GM19324 (cell line): ENCODE results near the gene S1PR4.
"Not testable (repeated sequence)": the region's sequence is repeated elsewhere in the genome, so short reads cannot be mapped to it uniquely, and the experiment has no call there.

Experiments
- ATAC-seq: cut with Tn5 transposase; IDR thresholded peaks from one replicate; pipeline ENCODE4 v1.9.1; 2021; ENCODE audit warnings: mild to moderate bottlenecking, moderate library complexity; ENCODE audit not compliant: unreplicated experiment, low FRiP score

S1PR4 gene

DNA sequence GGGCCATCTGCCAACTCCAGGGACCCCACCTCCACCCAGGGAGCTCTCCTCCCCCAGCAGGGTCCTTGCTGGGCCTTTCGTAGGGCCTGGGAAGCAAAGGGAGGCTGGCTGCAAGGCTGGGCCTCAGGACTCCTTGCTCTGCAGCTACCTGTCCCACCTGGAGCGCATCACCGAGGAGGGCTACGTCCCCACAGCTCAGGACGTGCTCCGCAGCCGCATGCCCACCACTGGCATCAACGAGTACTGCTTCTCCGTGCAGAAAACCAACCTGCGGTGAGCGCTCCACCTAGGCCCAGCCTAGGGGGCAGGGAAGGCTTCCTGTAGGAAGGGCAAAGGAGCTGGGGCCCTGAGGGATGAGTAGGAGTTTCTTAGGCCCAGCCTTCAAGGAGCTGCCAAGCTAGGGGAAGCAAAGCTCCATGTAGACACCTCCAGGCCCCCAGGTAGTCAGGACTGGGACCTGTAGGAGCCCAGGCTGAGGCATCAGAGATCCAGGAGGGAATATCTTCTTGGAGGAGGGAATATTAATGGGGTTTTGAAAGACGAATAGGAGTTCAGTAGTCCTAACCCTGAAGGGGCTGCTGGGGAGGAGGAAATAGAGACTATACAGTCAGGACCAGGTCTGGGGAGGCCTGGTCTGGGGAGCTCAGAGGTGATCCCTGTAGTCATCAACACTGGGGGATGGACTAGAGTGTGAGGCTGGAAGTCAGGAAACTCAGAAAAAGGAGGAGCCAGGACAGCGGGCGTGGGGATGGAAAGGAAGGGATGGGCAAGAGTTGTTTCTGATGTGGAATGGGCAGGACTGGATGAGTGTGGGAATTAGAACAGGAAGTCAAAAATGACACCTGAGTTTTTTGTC, 26.8 kb upstream of the S1PR4 start:
- no peak for ATAC-seq

DNA sequence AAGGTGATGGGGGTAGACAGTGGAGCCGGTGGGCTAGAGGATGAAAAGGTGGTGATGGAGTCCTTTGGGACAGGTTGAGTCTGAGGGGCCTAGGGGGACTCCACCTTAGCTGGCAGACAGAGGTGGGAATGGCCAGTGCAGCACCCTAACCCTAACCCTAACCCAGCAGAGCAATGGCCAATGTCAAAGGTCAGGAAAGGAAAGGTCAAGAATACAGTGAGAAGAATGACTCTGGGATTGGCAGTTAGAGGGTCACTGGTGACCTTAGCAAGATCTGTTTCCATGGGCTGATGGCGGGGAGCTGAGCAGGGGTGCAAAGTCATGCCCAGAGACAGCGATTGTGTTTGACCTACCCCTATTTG, 26.2 kb upstream of the S1PR4 start:
- no peak for ATAC-seq

DNA sequence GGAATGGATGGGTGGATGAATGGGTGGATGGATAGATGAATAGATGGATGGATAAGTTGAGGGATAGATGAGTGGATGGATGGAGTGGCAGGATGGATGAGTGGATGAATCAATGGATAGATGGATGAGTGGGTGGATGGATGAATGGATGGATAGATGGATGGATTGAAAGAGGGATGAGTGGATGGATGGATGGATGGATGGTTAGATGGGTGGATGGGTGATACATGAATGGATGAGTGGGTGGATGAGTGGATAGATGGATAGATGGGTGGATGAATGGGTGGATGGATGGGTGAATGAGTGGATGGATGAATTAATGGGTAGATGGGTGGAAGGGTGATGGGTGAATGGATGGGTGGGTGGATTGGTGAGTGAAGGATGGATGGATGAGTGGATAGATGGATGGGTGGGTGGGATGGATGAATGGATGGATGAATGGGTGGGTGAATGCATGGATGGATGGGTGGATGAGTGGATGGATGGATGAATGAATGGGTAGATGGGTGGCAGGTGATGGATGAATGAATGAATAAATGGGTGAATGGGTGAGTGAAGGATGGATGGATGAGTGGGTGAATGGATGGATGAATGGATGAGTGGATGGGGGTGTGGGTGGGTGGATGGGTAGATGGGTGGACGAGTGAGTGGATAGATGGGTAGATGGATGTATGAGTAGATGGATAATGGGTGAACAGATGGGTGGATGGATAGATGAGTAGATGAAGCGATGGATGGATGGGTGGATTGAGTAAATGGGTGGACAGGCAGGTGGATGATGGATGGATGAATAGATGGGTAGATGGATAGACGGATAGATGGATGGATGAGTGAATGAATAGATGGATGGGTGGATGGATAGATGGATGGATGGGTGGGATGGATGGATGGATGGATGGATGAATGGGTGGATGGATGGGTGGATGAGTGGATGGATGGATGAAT, 25.0 kb upstream of the S1PR4 start:
- no peak for ATAC-seq

DNA sequence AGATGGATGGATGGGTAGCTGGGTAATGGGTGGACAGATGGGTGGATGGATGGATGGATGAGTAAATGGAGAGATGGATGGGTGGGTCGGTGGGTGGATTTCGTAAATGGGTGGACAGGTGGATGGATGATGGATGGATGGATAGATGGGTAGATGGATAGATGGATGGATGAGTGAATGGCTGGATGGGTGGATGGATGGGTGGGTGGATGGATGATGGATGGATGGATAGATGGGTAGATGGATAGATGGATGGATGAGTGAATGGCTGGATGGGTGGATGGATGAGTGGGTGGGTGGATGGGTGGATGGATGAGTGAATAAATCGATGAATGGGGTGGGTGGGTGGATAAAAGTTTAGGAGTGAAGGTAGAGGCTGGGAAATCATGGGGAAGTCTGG, 24.1 kb upstream of the S1PR4 start:
- not testable (repeated sequence) for ATAC-seq

DNA sequence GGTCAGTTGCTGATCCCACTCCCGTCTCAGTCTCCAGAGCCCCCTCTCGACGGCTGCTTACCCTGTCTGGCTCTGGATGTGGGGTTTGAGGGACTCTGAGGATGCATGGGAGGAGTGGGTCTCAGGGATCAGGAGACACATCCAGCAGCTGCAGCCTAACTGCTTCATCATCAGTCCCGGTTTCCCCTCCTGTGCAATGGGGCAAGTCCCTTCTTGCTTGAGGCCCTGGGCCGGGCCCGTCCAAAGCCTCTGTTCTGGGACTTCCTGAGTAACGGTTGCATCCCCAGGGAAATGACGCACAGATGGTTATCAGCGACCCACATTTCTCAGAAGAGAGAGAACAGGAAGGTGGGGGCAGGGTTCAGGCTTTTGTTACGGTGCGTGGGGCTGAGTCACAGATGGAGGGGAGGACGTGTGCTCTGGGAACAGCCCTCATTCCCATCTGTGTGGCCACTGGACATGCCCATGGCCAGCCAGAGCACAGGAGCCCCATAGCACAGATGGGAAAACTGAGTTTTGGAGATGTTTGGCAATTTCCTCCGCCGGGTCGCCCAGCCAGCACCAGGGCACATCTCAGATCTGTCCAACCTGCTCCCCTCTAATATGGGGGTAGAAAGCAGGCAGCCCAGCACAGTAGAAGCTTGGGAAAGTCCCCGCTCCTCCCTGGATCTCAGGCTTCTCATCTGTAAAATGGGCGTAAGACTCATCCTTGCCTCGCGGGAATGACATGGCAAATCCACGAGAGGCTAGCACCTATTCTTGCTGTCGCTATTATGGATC, 23.4 kb upstream of the S1PR4 start:
- ATAC-seq, result no peak

DNA sequence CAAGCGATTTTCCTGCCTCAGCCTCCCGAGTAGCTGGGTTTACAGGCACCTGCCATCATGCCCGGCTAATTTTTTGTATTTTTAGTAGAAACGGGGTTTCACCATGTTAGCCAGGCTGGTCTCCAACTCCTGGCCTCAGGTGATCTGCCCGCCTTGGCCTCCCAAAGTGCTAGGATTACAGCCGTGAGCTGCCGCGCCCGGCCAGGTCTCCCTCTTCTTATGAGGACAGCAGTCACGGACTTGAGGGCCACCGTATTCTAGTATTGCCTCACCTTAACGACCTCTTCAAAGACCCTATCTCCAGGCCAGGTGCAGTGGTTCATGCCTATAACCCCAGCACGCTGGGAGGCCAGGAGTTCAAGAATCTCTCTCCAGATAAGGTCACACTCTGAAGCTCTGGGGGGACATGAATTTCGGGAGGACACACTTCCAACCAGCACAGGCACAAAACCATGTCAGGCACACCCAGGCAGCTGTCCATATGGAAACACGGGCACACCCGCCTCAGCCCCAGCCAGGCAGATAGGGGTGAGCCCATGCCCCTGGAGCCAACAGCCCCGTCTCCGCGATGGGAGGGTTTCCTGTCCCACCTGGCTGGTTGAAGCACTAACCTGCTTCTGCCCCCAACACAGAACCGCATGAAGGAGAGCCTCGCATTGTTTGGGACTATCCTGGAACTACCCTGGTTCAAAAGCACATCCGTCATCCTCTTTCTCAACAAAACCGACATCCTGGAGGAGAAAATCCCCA, 21.3 kb upstream of the S1PR4 start:
- no peak for ATAC-seq

DNA sequence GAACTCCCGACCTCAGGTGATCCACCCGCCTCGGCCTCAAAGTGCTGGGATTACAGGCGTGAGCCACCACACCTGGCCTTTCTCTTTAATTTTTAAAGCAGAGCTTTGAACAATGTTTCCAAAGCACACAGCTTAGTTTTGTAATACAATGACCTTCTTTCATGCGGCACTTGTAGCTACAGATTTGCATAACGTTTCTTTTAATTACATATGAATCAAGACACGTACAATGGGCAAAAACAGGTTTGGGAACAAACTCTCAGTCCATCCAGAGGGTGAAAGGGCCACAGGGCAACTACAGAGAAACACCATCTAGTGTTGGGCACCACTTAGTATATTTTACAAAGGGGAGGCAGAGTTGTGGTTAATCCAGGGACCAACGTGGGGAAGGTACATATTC, 19.0 kb upstream of the S1PR4 start:
- ATAC-seq, result no peak

DNA sequence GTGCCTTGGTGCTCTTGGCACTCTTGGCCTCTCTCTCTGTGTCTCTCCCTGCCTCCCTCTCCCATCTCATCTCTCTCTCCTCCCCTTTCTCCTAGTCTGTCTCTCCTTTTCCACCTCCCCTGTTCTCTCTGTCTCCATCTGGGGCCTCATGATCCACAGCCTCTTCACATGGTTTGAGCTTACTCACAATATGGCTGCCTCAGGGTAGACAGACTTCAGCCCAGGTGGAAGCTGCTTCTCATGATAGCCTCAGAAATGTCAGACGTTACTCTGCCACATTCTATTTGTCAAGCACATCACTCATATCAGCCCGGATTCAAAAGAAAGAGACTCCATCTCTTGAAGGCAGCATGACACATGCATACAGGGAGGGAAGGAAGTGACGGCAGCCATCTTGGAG, 18.4 kb upstream of the S1PR4 start:
- ATAC-seq, result no peak

DNA sequence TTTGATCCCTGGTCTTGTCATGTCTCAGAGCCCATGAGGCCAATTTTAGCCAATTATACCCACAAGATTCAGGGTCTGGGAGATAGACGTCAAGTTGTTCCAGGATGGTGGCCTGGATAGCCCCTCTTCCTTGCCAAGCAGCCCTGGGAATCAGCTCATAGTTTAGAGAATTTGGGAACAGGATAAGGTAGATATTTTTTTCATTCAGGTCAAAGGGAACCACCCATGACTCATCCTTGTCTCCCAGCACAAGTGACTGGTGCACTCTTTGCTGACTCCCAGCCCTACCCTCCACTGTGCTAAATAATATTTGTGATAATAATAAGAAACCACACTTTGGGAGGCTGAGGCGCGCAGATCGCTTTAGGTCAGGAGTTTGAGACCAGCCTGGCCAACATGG, 17.1 kb upstream of the S1PR4 start:
- no peak for ATAC-seq

DNA sequence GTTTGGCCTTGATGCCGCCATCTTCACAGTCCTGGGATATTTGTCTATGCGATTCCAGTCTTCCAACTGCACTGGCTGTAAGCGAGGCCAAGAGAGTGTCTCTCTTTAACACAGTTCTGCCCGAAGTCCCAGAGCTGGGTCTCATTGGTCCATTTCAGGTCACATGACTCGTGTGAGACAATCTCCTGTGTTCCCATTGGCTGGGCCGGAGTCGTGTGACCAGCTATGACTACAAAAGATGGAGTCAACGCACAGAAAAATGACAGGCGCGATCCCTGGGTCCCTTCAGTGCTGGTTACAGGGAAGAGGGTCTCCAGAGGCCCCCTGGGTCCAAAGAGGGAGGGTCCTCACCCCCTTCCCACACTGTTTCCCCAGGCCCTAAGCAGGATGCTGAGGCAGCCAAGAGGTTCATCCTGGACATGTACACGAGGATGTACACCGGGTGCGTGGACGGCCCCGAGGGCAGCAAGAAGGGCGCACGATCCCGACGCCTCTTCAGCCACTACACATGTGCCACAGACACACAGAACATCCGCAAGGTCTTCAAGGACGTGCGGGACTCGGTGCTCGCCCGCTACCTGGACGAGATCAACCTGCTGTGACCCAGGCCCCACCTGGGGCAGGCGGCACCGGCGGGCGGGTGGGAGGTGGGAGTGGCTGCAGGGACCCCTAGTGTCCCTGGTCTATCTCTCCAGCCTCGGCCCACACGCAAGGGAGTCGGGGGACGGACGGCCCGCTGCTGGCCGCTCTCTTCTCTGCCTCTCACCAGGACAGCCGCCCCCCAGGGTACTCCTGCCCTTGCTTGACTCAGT, 15.9 kb upstream of the S1PR4 start:
- ATAC-seq, result no peak

DNA sequence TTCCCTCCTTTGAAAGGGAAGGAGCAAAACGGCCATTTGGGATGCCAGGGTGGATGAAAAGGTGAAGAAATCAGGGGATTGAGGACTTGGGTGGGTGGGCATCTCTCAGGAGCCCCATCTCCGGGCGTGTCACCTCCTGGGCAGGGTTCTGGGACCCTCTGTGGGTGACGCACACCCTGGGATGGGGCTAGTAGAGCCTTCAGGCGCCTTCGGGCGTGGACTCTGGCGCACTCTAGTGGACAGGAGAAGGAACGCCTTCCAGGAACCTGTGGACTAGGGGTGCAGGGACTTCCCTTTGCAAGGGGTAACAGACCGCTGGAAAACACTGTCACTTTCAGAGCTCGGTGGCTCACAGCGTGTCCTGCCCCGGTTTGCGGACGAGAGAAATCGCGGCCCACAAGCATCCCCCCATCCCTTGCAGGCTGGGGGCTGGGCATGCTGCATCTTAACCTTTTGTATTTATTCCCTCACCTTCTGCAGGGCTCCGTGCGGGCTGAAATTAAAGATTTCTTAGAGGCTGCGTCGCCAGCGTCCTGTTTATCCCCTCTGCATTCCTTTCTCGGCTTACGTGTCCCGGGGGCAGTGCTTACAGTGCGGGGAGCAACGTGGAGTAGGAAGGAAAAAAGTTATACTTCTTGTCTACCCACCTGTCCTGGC, 15.2 kb upstream of the S1PR4 start:
- ATAC-seq, result no peak

DNA sequence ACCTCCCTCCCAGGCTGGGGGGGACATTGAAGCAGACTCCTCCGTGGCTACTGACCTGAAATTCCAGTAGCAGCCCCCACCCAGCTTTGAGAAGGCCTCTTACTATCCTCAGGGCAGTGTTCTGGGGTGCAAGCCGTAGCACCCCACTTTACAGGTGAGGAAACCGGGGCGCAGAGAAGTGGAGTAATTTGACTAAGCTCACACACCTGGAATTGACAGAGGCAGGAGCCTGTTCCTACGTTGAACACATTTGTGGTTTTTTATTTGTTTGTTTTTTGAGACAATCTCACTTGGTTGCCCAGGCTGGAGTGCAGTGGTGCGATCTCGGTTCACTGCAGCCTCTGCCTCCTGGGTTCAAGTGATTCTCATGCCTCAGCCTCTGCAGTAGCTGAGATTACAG, 14.6 kb upstream of the S1PR4 start:
- ATAC-seq, result no peak

DNA sequence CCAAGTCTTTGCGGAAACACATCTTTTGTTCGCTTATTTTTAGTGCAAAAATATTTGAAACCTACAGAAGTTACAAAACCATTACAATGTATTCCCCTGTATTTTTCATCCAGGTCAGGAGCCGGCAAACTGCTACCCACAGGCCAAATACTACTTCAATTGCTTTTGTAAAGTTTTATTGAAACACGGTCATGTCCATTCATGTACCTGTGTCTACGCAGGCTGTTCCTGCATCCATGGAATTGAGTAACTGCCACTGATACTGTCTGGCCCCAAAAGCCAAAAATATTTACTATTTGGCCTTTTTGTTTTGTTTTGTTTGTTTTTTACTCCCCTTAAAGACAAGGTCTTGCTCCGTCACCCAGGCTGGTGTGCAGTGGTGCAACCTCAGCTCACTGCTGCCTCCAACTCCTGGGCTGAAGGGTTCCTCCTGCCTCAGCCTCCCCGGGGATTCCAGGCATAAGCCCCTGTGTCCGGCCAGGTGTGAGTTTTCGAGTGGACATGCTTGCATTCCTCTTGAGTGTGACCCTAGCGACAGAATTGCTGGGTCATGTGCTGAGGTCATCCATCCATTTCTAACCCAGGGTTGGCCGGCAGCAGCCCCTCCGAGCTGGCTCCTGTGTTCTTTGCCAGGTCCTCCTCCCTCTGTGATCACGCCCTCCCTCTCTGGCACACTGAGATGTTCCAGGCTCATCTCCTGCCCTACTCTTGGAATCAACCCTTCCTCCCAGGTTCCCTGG, 10.9 kb upstream of the S1PR4 start:
- no peak for ATAC-seq

DNA sequence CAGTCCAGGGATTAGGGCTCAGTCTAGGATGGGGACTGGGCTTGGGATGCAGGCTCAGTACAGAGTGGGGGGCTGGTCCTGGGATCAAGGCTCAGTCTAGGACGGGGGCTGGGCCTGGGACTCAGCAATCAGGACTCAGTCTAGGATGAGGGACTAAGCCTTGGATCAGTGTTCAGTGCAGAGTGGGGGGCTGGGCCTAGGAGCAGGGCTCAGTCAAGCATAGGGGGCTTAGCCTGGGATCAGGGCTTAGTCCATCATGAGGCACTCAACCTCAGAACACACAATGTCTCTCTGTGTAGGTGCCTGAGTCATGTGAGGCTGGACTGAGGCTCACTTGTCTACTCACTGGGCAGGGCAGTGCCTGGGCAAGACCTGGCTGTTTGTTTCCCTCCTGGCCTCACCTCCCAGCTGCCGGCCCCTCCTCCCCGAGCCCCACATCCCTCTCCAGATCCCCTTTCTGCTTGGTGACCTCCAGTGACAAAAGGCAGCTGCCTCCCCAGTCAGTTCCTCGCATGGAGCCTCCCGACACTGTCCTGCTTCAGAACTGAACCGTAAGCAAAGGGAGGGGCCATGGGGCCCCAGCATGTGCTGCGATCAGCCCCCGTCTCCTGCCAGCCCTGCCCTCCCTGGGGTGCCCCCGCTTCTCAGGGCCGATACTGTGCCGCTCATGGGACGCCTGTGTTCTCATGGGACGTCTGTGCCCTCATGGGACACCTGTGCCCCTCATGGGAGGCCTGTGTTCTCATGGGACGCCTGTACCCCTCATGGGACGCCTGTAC, 6.5 kb upstream of the S1PR4 start:
- no peak for ATAC-seq

DNA sequence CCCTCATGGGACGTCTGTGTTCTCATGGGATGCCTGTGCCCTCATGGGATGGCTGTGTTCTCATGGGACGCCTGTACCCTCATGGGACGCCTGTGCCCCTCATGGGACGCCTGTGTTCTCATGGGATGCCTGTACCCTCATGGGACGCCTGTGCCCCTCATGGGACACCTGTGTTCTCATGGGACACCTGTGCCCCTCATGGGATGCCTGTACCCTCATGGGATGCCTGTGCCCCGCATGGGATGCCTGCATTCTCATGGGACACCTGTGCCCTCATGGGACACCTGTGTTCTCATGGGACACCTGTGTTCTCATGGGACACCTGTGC, 5.9 kb upstream of the S1PR4 start:
- ATAC-seq, result not testable (repeated sequence)

DNA sequence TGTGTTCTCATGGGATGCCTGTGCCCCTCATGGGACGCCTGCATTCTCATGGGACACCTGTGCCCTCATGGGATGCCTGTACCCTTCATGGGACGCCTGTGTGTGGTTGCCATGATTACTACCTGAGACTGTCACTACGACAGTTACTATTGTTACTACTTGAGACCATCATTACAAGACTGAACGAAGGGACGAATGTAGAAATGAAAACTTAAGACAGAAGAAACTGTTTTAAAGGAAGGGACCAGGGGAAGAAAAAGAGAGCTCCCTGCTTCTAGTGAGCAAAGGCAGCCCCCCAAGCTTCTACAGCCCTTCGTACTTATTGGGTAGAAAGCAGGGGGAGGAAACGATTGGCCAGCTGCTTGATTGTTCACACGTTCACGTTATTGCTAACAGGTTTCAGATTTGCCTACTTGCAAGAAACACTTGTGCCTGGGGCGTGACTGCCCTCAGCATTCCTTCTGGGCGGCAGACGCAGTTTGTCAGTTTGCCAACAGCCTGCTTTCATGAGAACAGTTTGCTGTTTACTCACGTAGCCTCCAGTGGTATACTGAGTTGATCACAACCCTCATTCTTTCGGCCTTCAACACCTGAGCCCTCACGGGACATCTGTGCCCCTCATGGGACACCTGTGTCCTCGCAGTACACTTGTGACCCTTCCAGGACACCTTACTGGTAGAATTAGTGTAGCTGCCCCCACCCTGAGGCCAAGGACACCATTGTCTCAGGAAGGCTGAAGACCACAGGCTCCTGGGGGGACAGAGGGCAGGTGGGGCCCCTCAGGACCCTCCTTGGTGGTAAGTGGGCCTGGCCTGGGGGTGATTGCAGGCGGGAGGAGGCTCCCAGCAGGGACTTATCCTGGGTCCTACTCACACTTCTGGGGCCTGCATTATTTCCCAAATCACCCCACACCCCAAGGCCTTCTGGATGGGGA, 2.5 kb upstream of the S1PR4 start:
- ATAC-seq, result no peak
